ENCODE data around the gene MYBPHL.

DNA sequence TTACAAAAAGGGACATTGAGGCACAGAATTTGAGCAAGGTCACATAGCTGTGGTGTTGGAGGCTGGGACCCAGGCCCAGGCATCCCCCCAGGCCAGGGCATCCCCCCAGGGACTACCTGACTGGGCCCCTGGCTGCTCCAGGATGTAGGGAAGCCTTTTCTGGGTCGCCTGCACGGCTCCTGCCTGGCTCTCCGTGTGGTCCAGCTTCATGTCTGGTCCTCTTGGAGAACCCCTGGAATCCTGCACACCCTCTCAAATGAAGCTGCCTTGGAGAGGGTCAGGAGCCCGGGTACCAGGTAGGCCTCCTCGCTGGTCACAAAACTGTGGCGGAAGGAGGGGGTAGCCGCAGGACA lies 58.4 kb downstream of the MYBPHL start:
- TF ChIP-seq, protein P1, sequence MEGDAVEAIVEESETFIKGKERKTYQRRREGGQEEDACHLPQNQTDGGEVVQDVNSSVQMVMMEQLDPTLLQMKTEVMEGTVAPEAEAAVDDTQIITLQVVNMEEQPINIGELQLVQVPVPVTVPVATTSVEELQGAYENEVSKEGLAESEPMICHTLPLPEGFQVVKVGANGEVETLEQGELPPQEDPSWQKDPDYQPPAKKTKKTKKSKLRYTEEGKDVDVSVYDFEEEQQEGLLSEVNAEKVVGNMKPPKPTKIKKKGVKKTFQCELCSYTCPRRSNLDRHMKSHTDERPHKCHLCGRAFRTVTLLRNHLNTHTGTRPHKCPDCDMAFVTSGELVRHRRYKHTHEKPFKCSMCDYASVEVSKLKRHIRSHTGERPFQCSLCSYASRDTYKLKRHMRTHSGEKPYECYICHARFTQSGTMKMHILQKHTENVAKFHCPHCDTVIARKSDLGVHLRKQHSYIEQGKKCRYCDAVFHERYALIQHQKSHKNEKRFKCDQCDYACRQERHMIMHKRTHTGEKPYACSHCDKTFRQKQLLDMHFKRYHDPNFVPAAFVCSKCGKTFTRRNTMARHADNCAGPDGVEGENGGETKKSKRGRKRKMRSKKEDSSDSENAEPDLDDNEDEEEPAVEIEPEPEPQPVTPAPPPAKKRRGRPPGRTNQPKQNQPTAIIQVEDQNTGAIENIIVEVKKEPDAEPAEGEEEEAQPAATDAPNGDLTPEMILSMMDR (IDR thresholded peaks at IDR 0.05), result no peak
- TF ChIP-seq POLR2A (IDR thresholded peaks at IDR 0.05), result no peak
